DMS 273 (cell line): ENCODE results near the gene PCDHB9.
"Not testable (repeated sequence)": the region's sequence is repeated elsewhere in the genome, so short reads cannot be mapped to it uniquely, and the experiment has no call there.

Experiments
- DNase-seq: peaks from one replicate; lab custom pipeline; 2025; ENCODE audit not compliant: unreplicated experiment; lab: John Stamatoyannopoulos, UW

PCDHB9 gene

DNA sequence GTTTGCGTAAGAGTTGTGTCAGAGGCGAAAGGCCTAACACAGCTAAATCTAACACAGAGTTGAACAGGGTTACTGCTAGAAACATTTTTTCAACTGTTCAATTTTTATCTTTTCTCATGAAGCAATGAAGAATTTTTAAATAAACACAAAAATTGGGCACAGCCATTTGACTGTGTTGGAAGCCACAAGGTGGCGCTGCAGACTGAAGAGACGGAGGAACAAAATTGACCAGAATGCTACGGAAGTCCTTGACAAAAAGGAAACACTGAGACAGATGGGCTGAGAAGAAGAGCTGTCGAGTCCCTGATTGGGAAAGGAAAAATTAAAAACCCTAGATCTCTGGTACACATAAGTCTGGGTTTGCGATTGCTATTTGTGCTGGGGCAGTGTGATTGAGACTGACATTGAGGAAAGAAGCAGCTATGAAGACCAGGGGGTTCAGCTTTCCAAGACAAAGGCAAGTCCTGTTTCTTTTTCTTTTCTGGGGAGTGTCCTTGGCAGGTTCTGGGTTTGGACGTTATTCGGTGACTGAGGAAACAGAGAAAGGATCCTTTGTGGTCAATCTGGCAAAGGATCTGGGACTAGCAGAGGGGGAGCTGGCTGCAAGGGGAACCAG lies at the start of gene PCDHB9:
Gene PCDHB9 (plus strand): TSS at position 265 of the 616 bp plus-strand sequence. CDS start 158 bp downstream, at position 423.
- DNase-seq = peak; percentile 93

DNA sequence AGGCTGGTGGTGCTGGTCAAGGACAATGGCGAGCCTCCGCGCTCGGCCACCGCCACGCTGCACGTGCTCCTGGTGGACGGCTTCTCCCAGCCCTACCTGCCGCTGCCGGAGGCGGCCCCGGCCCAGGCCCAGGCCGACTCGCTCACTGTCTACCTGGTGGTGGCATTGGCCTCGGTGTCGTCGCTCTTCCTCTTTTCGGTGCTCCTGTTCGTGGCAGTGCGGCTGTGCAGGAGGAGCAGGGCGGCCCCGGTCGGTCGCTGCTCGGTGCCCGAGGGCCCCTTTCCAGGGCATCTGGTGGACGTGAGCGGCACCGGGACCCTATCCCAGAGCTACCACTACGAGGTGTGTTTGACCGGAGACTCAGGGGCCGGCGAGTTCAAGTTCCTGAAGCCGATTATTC lies 49.6 kb upstream of the PCDHB9 start:
- DNase-seq = not testable (repeated sequence)

DNA sequence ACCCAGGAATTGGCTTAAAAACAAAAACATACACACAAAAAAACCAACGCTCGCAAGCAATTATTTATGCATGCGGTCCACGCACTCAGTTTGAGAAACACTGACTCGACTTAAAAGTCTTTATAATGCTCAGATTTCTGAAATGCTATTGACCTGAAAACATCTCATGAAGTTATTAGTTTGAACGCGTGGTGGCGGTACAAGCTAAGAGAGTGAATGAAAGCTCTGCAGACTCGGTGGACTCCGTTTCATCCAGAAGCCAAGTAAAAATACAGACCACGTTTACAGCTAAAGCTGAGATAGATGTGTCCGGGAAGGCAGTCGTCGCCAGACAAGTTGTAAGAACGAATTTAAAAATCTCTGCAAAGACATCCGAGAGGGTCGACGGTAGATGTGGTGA lies 37.1 kb upstream of the PCDHB9 start, which contains the start of gene PCDHB6:
Gene PCDHB6 (plus strand): TSS at position 246 of the 400 bp plus-strand sequence. CDS start 201 bp downstream, outside the sequence.
- DNase-seq = peak; percentile 1

DNA sequence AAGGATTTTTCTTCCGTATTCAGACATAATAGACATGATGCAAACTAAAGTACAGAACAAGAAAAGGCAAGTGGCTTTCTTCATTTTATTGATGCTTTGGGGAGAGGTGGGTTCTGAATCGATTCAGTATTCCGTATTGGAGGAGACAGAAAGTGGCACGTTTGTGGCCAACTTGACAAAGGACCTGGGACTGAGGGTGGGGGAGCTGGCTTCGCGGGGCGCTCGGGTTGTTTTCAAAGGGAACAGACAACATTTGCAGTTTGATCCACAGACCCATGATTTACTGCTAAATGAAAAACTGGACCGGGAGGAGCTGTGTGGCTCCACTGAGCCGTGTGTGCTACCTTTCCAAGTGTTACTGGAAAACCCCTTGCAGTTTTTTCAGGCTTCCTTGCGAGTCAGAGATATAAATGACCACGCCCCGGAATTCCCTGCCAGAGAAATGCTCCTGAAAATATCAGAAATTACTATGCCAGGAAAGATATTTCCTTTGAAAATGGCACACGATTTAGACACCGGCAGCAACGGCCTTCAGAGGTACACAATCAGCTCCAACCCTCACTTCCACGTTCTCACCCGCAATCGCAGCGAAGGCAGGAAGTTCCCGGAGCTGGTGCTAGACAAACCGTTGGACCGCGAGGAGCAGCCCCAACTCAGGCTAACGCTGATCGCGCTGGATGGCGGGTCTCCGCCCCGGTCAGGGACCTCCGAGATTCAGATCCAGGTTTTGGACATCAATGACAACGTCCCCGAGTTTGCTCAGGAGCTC lies 36.6 kb upstream of the PCDHB9 start:
- no peak for DNase-seq

DNA sequence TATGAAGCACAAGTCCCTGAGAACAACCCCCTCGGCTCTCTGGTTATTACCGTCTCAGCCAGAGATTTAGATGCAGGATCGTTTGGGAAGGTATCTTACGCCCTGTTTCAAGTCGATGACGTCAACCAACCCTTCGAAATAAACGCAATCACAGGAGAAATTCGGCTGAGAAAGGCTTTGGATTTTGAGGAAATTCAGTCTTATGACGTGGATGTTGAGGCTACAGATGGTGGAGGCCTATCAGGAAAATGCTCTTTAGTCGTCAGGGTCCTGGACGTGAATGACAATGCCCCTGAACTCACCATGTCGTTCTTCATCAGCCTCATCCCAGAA lies 36.0 kb upstream of the PCDHB9 start:
- no peak for DNase-seq

DNA sequence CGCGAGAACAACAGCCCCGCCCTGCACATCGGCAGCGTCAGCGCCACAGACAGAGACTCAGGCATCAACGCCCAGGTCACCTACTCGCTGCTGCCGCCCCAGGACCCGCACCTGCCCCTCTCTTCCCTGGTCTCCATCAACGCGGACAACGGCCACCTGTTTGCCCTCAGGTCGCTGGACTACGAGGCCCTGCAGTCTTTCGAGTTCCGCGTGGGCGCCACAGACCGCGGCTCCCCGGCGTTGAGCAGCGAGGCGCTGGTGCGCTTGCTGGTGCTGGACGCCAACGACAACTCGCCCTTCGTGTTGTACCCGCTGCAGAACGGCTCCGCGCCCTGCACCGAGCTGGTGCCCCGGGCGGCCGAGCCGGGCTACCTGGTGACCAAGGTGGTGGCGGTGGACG lies 35.3 kb upstream of the PCDHB9 start:
- DNase-seq = not testable (repeated sequence)

DNA sequence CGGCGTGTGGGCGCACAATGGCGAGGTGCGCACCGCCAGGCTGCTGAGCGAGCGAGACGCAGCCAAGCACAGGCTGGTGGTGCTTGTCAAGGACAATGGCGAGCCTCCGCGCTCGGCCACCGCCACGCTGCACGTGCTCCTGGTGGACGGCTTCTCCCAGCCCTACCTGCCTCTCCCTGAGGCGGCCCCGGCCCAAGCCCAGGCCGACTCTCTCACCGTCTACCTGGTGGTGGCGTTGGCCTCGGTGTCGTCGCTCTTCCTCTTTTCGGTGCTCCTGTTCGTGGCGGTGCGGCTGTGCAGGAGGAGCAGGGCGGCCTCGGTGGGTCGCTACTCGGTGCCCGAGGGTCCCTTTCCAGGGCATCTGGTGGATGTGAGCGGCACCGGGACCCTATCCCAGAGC lies 34.9 kb upstream of the PCDHB9 start:
- DNase-seq = not testable (repeated sequence)

DNA sequence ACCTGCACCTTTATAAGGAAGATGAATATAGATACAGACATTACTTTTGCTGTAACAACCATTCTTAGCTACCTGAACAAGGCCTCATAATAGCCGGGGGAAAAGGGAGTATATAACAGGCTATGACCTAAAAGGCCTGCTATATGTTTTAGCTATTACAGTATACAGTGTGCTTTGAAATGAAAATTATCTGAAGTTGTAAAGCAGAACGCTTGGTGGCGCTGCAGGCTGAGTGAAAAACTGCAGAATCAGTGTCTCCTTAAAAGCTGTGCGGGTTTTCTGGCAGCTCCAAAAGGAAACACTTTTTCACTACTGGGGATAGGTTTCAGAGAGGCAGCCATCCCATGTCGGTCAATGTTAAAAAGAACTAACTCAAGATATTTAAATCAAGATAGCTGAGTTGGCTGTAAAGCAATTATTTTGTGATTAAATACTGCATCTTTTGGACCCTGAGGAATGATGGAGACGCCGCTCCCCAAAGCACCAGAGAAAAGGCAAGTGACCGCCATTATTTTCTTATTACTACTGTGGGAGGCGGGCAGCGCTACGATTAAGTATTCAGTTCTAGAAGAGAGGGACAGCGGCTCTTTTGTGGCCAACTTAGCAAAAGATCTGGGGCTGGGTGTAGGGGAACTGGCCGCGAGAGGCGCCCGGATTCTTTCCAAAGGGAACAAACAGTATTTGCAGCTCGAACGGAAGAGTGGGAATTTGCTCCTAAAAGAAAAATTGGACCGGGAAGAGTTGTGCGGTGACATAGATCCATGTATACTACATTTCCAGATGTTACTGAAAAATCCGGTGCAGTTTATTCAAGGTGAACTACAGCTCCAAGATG lies 31.2 kb upstream of the PCDHB9 start:
- DNase-seq = peak; percentile 48

DNA sequence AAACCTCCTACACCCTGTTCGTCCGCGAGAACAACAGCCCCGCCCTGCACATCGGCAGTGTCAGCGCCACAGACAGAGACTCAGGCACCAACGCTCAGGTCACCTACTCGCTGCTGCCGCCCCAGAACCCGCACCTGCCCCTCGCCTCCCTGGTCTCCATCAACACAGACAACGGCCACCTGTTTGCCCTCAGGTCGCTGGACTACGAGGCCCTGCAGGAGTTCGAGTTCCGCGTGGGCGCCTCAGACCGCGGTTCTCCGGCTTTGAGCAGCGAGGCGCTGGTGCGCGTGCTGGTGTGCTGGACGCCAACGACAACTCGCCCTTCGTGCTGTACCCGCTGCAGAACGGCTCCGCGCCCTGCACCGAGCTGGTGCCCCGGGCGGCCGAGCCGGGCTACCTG lies 29.6 kb upstream of the PCDHB9 start:
- DNase-seq = not testable (repeated sequence)

DNA sequence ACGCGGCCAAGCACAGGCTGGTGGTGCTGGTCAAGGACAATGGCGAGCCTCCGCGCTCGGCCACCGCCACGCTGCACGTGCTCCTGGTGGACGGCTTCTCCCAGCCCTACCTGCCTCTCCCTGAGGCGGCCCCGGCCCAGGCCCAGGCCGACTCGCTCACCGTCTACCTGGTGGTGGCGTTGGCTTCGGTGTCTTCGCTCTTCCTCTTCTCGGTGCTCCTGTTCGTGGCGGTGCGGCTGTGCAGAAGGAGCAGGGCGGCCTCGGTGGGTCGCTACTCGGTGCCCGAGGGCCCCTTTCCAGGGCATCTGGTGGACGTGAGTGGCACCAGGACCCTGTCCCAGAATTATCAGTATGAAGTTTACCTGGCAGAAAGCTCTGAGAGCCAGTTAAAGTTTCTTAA lies 29.1 kb upstream of the PCDHB9 start:
- not testable (repeated sequence) for DNase-seq

DNA sequence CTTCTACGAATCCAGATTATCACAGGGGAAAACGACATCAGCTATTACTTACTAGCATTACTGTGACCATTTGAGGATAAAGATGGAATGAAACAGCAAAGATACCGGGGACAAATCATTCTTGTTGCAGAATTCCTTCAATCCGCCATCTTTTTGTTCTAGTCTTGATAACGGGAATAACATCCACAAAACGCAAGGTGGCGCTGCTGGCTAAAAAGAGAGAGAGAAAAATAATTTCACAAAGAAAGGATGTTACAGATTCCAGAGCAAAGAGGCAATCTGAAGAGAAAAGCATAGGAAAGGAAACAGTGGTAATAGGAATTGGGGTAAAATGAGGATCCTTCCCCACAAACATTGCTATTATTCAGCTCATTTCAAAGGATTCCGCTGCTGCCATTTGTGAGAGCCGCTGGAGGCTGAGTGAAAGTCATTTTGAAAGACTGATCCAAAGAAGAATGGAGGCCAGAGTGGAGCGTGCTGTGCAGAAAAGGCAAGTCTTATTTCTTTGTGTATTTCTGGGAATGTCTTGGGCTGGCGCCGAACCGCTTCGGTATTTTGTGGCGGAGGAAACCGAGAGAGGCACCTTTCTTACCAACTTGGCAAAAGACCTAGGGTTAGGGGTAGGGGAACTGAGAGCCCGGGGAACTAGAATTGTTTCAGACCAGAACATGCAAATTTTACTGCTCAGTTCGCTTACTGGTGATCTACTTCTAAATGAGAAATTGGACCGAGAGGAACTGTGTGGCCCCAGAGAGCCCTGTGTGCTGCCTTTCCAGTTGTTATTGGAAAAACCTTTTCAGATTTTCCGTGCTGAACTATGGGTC lies 14.4 kb upstream of the PCDHB9 start, which contains the start of gene PCDHB7:
Gene PCDHB7 (plus strand): TSS at position 264 of the 824 bp plus-strand sequence. CDS start 192 bp downstream, at position 456.
- DNase-seq = peak; percentile 50

DNA sequence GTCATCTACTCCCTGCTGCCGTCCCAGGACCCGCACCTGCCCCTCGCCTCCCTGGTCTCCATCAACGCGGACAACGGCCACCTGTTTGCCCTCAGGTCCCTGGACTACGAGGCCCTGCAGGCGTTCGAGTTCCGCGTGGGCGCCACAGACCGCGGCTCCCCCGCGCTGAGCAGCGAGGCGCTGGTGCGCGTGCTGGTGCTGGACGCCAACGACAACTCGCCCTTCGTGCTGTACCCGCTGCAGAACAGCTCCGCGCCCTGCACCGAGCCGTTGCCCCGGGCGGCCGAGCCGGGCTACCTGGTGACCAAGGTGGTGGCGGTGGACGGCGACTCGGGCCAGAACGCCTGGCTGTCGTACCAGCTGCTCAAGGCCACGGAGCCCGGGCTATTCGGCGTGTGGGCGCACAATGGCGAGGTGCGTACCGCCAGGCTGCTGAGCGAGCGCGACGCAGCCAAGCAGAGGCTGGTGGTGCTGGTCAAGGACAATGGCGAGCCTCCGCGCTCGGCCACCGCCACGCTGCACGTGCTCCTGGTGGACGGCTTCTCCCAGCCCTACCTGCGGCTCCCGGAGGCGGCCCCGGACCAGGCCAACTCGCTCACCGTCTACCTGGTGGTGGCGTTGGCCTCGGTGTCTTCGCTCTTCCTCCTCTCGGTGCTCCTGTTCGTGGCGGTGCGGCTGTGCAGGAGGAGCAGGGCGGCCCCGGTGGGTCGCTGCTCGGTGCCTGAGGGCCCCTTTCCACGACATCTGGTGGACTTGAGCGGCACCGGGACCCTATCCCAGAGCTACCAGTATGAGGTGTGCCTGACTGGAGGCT lies 12.5 kb upstream of the PCDHB9 start:
- not testable (repeated sequence) for DNase-seq

DNA sequence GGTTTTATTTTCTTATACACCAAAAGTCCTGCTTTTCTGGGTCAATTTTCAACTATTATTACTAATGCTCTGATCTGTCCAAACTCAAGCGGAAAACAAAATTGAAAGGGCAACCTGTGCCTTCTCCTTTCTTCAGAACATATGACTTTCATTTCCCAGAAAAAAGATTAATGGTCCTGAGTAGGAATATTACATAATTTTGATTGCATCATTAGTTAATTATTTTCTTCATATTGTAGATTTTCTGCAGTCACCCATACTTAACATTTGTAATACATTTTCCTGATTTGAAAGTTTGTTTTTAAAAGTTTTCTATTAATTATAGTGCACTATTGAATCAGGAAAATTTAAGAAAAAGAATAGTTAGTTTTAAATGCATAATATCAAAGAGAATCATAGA lies 11.0 kb upstream of the PCDHB9 start:
- DNase-seq = no peak

DNA sequence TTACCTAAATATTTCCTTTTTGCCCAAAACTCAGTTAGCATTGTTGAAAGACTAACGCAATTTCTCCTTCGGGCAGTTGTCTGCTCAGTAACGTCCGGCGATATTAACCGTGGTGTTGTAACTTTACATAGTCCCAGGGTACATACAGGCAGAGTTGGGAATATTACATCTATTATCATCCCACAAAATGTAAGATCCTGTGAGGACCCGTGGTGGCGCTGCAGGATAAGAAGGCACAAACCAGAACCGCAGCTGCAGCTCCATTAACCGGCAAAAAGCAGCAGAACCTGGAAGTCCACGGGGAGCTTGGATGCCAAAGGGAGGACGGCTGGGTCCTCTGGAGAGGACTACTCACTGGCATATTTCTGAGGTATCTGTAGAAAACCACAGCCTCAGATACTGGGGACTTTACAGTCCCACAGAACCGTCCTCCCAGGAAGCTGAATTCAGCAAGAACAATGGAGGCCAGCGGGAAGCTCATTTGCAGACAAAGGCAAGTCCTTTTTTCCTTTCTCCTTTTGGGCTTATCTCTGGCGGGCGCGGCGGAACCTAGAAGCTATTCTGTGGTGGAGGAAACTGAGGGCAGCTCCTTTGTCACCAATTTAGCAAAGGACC lies 9.3 kb upstream of the PCDHB9 start, which contains the start of gene PCDHB8:
Gene PCDHB8 (plus strand): TSS at position 214 of the 615 bp plus-strand sequence. CDS start 245 bp downstream, at position 459.
- DNase-seq = peak; percentile 38

DNA sequence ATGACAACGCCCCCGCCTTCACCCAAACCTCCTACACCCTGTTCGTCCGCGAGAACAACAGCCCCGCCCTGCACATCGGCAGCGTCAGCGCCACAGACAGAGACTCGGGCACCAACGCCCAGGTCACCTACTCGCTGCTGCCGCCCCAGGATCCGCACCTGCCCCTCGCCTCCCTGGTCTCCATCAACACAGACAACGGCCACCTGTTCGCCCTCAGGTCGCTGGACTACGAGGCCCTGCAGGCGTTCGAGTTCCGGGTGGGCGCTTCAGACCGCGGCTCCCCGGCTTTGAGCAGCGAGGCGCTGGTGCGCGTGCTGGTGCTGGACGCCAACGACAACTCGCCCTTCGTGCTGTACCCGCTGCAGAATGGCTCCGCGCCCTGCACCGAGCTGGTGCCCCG lies 7.6 kb upstream of the PCDHB9 start:
- DNase-seq = not testable (repeated sequence)

DNA sequence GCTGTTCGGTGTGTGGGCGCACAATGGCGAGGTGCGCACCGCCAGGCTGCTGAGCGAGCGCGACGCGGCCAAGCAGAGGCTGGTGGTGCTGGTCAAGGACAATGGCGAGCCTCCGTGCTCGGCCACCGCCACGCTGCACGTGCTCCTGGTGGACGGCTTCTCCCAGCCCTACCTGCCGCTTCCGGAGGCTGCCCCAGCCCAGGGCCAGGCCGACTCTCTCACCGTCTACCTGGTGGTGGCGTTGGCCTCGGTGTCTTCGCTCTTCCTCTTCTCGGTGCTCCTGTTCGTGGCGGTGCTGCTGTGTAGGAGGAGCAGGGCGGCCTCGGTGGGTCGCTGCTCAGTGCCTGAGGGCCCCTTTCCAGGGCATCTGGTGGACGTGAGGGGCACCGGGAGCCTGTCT lies 7.1 kb upstream of the PCDHB9 start:
- not testable (repeated sequence) for DNase-seq

DNA sequence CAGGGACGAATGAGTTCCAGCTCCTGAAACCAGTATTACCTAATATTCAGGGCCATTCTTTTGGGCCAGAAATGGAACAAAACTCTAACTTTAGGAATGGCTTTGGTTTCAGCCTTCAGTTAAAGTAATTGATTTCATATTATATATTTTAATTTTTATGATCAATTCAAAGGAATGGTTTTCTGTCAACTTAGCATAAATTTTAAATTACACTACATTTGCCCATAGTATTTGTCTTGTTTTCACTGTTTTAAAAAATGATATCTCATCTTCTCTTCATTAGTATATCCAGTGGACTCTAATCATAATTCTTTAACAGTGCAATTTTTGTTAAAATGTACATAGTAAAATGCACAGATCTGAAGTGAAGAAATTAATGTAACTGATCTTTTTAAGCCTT lies 6.6 kb upstream of the PCDHB9 start:
- DNase-seq = no peak

DNA sequence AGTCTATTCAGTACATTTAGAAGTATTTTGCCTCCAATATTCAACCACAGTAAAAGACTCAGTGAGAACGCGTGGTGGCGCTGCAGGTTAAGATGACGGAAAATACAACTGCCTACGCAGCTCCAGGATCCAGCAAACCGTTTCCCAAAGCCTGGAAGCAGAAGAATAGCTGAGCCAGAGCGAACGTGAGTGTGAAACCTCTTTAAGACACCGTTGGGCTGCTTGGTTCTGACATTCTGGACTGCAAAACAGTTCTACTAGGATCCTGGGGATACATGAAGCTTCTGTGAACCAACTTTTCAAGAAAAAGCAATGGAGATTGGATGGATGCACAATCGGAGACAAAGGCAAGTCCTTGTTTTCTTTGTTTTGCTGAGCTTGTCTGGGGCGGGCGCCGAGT lies 4.7 kb upstream of the PCDHB9 start, which contains the start of gene PCDHB16:
Gene PCDHB16 (plus strand): TSS at position 140 of the 400 bp plus-strand sequence. CDS start 173 bp downstream, at position 313.
- no peak for DNase-seq
